Left ventricle myocardium superior (tissue), 1 donor: ENCODE results near the gene SPPL2B. TPM values are rescaled to one million over a fixed set of nuclear protein-coding genes. Genes with fewer than 3 reads are reported as not detected.

Source experiments
- ATAC-seq: fragments of 200-7000 bp; cut with Tn5 transposase; one replicate; pipeline ENCODE4 v1.9.1; 2020; ENCODE audit warnings: mild to moderate bottlenecking, moderate library complexity
- DNase-seq: peaks from one replicate; pipeline ENCODE4 v3.0.0-alpha.2; 2020
- intact Hi-C: fragments of 100-400 bp; cut with micrococcal nuclease; formaldehyde crosslinking; loops from one replicate; pipeline ENCODE4 v1.11.0; 2022
- total RNA-seq: library from RNA; stranded (reverse); fragmentation: NEBNext Ultra II Directional; extraction: Animal tissue kit (Norgen Biotek cat#: 25700); gene quantifications from one replicate; pipeline ENCODE4 v1.2.1, GENCODE V29; 2021
- donor health status: DM: no; HTN: yes; CAD: no; lungs with severe emphysema.

SPPL2B gene
- total RNA-seq, 1 donor from 2014 or later = 25.9 TPM

- ATAC-seq (no peak), DNase-seq (no peak)
- intact Hi-C loops = no loop called here
These were observed 33.8 kb downstream of the SPPL2B start for GRCh38 chr19:2362046-2362969.

- intact Hi-C loops = no loop called here
- DNase-seq (no peak), ATAC-seq (no peak)
These were observed 34.5 kb downstream of the SPPL2B start for GRCh38 chr19:2362970-2363300.

- no peak for ATAC-seq
- intact Hi-C loops = no loop called here
- no peak for DNase-seq
These were observed 34.9 kb downstream of the SPPL2B start for GRCh38 chr19:2363419-2363818.

GRCh38 chr19:2365201-2365970 lies 36.9 kb downstream of the SPPL2B start:
- no peak for ATAC-seq
- intact Hi-C loops = no loop called here
- DNase-seq = no peak

GRCh38 chr19:2371656-2372055 lies 43.2 kb downstream of the SPPL2B start:
- no peak for DNase-seq
- intact Hi-C loops = no loop called here
- no peak for ATAC-seq

- no peak for ATAC-seq
- DNase-seq = no peak
- intact Hi-C loops = no loop called here
These were observed 43.7 kb downstream of the SPPL2B start for GRCh38 chr19:2372076-2372612.

- DNase-seq (no peak), ATAC-seq (no peak)
- intact Hi-C loops = no loop called here
These were observed 46.3 kb downstream of the SPPL2B start for GRCh38 chr19:2374808-2375207.

GRCh38 chr19:2375353-2376121 lies 47.1 kb downstream of the SPPL2B start:
- no peak for DNase-seq
- intact Hi-C loops = no loop called here
- ATAC-seq = no peak

GRCh38 chr19:2376784-2377519 lies 48.5 kb downstream of the SPPL2B start:
- intact Hi-C loops = no loop called here
- ATAC-seq (no peak), DNase-seq (no peak)

- intact Hi-C loops = no loop called here
- DNase-seq = no peak
- no peak for ATAC-seq
These were observed 52.1 kb downstream of the SPPL2B start for GRCh38 chr19:2380567-2380966.

- intact Hi-C loops = no loop called here
- no peak for DNase-seq
- ATAC-seq = no peak
These were observed 52.8 kb downstream of the SPPL2B start for GRCh38 chr19:2381148-2381820.

- ATAC-seq = no peak
- intact Hi-C loops = no loop called here
These were observed 54.2 kb downstream of the SPPL2B start for GRCh38 chr19:2382530-2383222.

GRCh38 chr19:2385053-2385721 lies 56.7 kb downstream of the SPPL2B start:
- DNase-seq (no peak), ATAC-seq (no peak)
- intact Hi-C loops = no loop called here

More at GRCh38 chr19:2382530-2383222, 54.2 kb downstream of the SPPL2B start:
- DNase-seq = no peak

GRCh38 chr19:2387367-2388288 lies 59.1 kb downstream of the SPPL2B start:
- ATAC-seq (no peak), DNase-seq (no peak)
- intact Hi-C loops = no loop called here

GRCh38 chr19:2389594-2389993 lies 61.1 kb downstream of the SPPL2B start:
- ATAC-seq (no peak), DNase-seq (no peak)
- intact Hi-C loops = no loop called here

- no peak for DNase-seq
- ATAC-seq = peak; percentile 50
- intact Hi-C loops = no loop called here
These were observed 62.7 kb downstream of the SPPL2B start for GRCh38 chr19:2391118-2391725.
